CD4-positive, alpha-beta T cell treated with Interleukin-12 subunit alpha and Interleukin-12 subunit beta, for 1 hour (primary cell): Measurements from ENCODE around the gene ELP5.

Source experiments
- DNase-seq: peaks from one replicate; pipeline ENCODE4 v3.0.0-alpha.2; 2020

Gene ELP5

DNA sequence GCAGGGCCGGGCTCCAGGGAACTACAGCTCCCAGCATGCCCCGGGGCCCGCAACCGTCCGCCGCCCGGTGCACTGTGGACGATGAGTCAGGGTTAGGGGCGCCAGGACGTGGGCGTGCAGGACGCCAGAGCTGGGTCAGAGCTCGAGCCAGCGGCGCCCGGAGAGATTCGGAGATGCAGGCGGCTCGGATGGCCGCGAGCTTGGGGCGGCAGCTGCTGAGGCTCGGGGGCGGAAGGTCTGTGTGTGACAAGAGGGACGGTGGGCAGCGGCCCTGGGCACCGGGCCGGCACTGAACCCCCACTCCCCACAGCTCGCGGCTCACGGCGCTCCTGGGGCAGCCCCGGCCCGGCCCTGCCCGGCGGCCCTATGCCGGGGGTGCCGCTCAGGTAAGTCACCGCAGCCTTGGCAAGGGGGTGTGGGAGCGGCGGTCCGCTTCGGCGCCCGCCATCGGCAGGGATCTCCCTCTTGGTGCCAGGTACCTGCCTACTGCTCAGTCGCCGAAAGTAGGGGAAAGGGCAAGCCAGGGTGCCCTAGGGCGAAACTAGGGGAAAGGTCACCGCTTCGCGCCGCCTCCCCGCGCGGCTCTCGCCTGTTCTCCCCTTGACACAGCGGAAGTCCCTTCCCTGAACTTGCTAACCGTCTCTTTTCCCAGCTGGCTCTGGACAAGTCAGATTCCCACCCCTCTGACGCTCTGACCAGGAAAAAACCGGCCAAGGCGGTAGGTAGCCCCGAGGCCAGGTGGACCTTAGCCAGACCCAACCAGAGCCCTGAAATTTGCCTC is 32.0 kb upstream of the ELP5 start, which contains the start of the genes ACADVL and DLG4:
TSS of gene ACADVL (plus strand) at position 127 of the 781 bp plus-strand sequence. CDS start at position 174, 47 bp downstream.
TSS of gene DLG4 (minus strand) at position 25 of the 781 bp plus-strand sequence.
- DNase-seq: peak; percentile 83

DNA sequence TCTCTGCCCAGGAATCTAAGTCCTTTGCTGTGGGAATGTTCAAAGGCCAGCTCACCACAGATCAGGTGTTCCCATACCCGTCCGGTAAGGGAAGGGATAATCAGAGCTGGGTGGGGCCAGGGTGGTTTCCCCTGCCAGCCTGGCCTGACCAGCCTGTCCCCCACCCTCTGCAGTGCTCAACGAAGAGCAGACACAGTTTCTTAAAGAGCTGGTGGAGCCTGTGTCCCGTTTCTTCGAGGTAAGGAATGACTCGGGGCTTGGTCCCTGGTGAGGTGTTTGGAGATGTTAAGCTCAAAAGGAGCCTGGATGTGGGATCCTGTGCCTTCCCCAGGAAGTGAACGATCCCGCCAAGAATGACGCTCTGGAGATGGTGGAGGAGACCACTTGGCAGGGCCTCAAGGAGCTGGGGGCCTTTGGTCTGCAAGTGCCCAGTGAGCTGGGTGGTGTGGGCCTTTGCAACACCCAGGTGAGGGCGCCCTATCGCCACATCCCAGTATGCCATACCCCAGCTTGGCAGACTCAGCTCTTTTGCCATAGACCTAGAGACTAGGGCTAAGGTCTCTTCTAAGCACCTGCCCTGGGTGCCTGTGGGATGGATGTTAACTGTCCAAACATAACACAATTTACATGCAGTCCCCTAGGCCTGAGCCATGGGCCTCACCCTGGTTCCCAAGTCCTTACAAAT is 31.3 kb upstream of the ELP5 start:
- peak; percentile 71 for DNase-seq

DNA sequence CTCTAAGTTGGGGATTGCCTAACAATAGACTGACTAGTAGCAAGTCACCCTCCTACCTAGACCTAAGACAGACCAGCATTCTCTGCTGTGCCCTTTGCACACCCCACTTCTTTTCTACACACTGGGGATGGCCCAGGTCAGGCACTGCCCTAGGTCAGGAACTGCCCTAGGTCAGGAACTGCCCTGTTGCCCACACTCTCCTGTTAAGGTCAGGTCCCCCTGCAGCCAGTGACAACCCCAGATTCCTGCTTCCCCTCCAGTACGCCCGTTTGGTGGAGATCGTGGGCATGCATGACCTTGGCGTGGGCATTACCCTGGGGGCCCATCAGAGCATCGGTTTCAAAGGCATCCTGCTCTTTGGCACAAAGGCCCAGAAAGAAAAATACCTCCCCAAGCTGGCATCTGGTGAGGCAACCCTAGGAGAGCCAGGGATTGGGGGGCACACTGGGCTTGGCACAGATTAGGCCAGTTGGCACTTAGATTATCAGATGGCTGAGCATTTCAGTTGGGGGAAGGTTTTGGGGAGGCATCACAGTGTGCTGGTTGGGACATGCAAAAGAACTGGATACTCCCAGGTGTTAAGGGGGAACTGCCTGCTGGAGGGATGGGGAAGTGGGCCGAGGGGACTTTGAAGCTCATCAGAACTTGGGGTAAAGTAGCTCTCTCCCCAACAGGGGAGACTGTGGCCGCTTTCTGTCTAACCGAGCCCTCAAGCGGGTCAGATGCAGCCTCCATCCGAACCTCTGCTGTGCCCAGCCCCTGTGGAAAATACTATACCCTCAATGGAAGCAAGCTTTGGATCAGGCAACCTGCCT is 30.5 kb upstream of the ELP5 start:
- DNase-seq: no peak

GRCh38 chr17:7222093-7222971 is 29.7 kb upstream of the ELP5 start:
- no peak for DNase-seq

DNA sequence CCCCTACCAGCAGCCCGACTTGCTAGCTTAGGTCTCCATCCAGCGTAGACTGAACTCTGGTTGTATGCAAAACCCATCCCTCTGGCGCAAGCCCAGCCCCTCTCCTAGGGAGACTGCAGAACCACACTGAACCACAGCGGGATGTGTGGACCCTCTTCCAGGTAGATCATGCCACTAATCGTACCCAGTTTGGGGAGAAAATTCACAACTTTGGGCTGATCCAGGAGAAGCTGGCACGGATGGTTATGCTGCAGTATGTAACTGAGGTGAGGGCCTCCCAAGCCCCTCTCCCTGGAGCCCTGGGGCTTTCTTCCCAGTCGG is 29.1 kb upstream of the ELP5 start:
- DNase-seq: no peak

DNA sequence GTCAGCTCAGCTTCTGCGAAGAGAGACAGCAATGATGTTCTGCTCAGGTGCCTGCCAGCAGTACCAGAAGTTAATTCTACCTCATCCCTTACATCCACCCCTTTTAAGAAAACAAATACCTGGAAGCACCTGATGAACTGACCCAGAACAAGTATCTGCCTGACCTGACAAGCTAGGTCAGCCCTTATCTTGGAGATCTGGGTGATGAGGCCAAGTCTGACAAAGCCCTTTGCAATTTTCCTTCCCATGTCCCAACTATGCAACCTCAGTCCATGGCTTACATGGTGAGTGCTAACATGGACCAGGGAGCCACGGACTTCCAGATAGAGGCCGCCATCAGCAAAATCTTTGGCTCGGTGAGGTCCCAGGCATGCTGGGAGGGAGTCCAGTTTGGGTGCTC is 28.6 kb upstream of the ELP5 start:
- DNase-seq: no peak

DNA sequence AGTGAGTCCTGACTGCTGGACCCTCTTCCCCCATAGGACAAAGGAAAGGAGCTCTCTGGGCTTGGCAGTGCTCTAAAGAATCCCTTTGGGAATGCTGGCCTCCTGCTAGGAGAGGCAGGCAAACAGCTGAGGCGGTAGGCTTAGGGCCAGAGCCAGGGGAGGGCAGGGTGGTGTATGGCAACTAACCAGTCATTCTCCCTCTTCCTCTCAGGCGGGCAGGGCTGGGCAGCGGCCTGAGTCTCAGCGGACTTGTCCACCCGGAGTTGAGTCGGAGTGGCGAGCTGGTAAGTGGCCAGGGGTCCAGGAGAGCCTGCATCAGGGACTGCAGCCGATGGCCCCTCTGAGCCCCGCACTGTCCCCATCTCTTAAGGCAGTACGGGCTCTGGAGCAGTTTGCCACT is 27.9 kb upstream of the ELP5 start:
- no peak for DNase-seq

DNA sequence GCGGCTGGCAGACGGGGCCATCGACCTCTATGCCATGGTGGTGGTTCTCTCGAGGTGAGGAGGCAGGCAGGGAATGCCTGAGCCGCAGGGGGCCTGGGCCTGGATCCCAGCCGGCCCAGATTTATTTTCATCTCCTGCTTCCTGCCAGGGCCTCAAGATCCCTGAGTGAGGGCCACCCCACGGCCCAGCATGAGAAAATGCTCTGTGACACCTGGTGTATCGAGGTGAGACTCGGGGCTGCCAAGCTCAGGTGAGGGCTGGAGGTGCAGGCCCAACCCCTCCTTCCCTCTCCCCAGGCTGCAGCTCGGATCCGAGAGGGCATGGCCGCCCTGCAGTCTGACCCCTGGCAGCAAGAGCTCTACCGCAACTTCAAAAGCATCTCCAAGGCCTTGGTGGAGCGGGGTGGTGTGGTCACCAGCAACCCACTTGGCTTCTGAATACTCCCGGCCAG is 27.3 kb upstream of the ELP5 start:
- DNase-seq: no peak

DNA sequence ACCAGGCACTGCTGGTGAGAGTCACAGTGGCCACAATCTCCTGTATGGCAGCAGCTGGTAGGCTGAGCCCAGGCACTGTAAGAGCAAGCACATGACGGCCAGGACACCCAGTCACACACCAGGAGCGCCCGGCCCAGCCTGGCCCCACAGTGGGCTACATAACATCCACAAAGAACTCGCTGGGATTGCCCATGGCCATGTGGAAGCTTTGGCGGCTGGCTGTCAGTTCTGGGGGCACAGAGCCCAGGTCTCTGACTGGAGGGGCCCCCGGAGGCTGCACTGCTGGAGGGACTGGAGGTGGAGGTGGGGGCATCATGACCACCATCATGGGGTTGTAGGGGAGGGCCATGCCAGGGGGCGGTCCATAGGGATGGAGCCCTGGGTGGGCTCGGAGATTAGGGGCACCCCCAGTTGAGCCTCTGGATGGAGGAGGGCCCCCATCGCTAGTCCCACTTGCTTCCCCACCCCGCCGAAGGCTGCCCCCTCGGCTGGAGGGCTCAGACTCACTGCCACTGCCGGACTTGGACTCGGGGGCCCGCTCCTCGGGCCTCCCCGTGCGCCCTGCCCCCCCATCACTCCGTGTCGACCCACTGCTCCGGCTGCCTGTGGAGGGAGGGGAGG is 26.2 kb upstream of the ELP5 start:
- no peak for DNase-seq

GRCh38 chr17:7226721-7227710 is 25.0 kb upstream of the ELP5 start:
- no peak for DNase-seq

- DNase-seq: no peak
Observed at GRCh38 chr17:7228920-7229319, 23.1 kb upstream of the ELP5 start.

DNA sequence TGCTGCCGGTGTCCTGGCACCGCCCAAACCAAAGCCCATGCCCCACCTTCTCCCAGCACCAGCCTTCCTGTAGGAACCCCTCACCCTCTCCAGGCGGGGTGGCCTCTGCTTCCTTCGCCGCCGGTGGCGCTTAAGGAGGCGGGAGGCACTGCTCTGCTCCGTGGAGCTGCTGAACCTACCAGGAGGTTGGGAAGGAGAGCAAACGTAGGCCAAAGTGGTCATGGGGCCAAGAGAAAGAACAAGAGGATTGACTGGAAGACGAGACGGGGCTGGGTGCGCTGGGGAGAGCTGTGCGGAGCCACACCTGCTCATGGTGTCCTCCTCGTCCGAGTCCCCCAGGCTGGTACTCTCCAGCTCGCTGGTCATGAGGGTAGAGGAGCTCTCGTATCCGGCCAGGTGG is 22.5 kb upstream of the ELP5 start:
- no peak for DNase-seq

- DNase-seq: no peak
Observed at GRCh38 chr17:7232114-7232513, 19.9 kb upstream of the ELP5 start.

DNA sequence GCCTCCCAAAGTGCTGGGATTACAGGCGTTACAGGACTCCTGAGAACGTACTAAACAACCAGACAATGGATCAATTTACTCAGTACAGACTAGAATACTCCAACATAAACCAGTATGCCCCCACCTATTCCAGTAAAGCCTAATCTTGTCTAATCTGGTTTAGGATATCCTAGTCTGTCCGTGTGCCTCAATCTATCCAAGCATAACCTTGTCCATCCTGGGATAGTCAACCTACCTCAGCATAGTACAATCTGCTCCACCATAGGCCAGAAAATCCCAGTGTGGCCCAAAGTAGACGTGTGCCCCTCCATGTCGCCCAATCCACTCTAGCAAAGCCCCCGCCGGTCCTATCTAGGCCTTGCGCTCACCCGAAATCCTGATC is 18.3 kb upstream of the ELP5 start:
- DNase-seq: no peak

GRCh38 chr17:7234083-7234951 is 17.7 kb upstream of the ELP5 start, which contains the start of gene DVL2:
Gene DVL2 (minus strand): TSS chr17:7234517. CDS start chr17:7234262, 255 bp downstream.
- peak; percentile 96 for DNase-seq

DNA sequence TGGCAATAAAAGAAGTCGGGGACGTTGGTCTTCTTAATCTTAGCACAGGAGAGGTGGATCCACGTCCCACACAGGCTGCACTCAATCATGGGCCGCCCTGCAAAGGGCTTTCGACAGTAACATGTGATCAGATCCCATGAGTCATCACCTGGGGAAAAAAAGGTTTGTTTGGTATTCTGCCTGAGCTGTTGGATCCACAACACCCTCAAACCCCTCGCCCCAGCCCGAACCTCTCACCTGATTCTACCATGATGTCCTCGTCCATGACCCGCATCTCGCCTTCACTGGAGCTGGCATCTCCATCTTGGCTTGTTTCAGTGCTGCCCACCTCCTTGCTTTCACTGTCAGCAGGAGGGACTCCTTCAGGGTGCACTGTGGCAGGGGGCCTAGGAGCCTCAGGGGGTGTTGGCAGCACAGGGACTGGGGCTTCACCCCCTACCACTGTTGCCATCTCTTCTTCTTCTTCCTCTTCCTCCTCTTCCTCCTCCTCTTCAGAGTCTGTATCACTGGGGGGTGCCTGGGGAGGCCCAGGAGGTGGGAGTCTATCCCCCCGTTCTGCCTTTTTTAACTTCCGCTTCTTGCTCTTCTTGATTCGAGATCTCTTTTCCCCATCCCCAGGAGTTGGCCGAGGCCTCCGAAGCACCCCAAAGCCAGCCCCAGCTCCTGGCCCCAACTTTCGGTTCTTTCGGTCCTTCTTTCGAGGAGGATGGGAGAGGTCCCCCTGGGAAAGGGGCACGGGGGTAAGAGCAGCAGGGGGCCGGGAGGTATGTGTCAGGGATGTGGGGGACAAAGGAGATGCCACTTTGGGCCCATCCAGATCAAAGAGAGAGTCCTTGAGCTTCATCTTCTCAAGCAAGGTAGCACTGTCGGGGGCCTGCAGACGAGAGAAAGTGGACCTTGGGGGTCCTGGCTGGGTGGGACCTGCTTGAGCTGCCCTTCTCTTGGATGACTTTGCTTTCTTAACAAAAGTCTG is 16.0 kb upstream of the ELP5 start:
- DNase-seq: no peak

DNA sequence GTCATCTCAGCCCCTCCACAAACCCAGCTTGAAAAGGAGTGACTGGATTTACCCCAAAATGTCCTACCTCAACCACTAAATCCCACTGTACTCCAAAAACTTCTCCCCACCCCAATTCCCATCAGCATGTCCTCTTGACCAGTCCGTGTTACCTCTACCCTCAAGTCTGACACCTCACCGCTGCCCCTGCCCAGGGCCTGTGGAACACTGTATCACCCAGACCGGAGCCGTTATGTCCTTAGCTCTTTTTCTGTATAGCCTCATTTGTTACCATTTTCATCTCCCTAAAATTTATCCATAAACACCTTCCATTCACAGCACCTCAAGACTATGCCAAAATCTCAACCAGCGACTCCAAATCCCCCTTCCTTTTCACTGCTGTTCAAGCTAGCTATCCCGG is 15.2 kb upstream of the ELP5 start:
- DNase-seq: no peak

- no peak for DNase-seq
Observed at GRCh38 chr17:7237266-7237760, 14.7 kb upstream of the ELP5 start.
